Subcutaneous abdominal adipose tissue (tissue), 5 donors: Measurements from ENCODE around the gene BNC2.

Experiments
- H3K27ac ChIP-seq: one replicate; pipeline ENCODE4 v1.7.0; 2013; ENCODE audit warnings: low read depth, mild to moderate bottlenecking, inconsistent platforms, low read length, moderate library complexity
- H3K27me3 ChIP-seq, 5 donors: one replicate each; pipeline ENCODE4 v1.7.0; 2013; ENCODE audit warnings: low read length in 5 of 5, inconsistent platforms in 1 of 5; ENCODE audit not compliant: control insufficient read depth in 5 of 5, insufficient read depth in 4 of 5
- H3K36me3 ChIP-seq, 5 donors: one replicate each; pipeline ENCODE4 v1.7.0; 2013; ENCODE audit warnings: low read length in 5 of 5; ENCODE audit not compliant: control insufficient read depth in 5 of 5, insufficient read depth in 5 of 5
- H3K4me1 ChIP-seq, 5 donors: one replicate each; pipeline ENCODE4 v1.7.0; 2013; ENCODE audit warnings: low read length in 5 of 5, mild to moderate bottlenecking in 3 of 5, moderate library complexity in 1 of 5; ENCODE audit not compliant: control insufficient read depth in 5 of 5, insufficient read depth in 5 of 5
- H3K4me3 ChIP-seq, 5 donors: one replicate each; pipeline ENCODE4 v1.7.0; 2013; ENCODE audit warnings: low read length in 5 of 5, low read depth in 1 of 5
- H3K9ac ChIP-seq, 5 donors: one replicate each; pipeline ENCODE4 v1.7.0; 2013; ENCODE audit warnings: low read length in 5 of 5, mild to moderate bottlenecking in 4 of 5, moderate library complexity in 3 of 5
- H3K9me3 ChIP-seq, 5 donors: one replicate each; pipeline ENCODE4 v1.7.0; 2013; ENCODE audit warnings: low read length in 5 of 5; ENCODE audit not compliant: control insufficient read depth in 5 of 5
- donor health status: healthy.
- donor health status: healthy.
- donor health status: healthy.
- donor health status: healthy.
- donor health status: healthy.

BNC2 gene

GRCh38 chr9:16834817-16835216, 35.7 kb downstream of the BNC2 start:
- peaks cover 0 to 6% (median 0%) of the 10 kb centered on the region in 5 donors for H3K4me1 ChIP-seq
- H3K9me3 ChIP-seq: no peaks in the 10 kb centered on the region
- no peaks in the 10 kb centered on the region for H3K36me3 ChIP-seq
- no peak overlapping the region for H3K9ac ChIP-seq
- H3K27me3 ChIP-seq: no peaks in the 10 kb centered on the region
- H3K4me3 ChIP-seq: no peak overlapping the region
- H3K27ac ChIP-seq: no peak overlapping the region

GRCh38 chr9:16833296-16833835, 37.1 kb downstream of the BNC2 start:
- Histone ChIP-seq H3K4me3 (no peak overlapping the region), H3K27me3 (no peaks in the 10 kb centered on the region), H3K27ac (no peak overlapping the region), H3K9ac (no peak overlapping the region), H3K4me1 (peaks cover 0 to 16% (median 6%) of the 10 kb centered on the region in 5 donors), H3K9me3 (no peaks in the 10 kb centered on the region), H3K36me3 (no peaks in the 10 kb centered on the region)

- Histone ChIP-seq H3K36me3 (no peaks in the 10 kb centered on the region), H3K27me3 (no peaks in the 10 kb centered on the region), H3K9me3 (no peaks in the 10 kb centered on the region), H3K4me1 (peaks cover 0 to 18% (median 8%) of the 10 kb centered on the region in 5 donors), H3K9ac (no peak overlapping the region), H3K27ac (no peak overlapping the region), H3K4me3 (no peak overlapping the region)
Observed at GRCh38 chr9:16832101-16832500, 38.4 kb downstream of the BNC2 start.

- peak overlapping the region; percentile 43 for H3K27ac ChIP-seq
- no peaks in the 10 kb centered on the region for H3K36me3 ChIP-seq
- no peaks in the 10 kb centered on the region for H3K27me3 ChIP-seq
- peaks cover 0 to 18% (median 8%) of the 10 kb centered on the region in 5 donors for H3K4me1 ChIP-seq
- H3K9me3 ChIP-seq: no peaks in the 10 kb centered on the region
- no peak overlapping the region for H3K4me3 ChIP-seq
- H3K9ac ChIP-seq: no peak overlapping the region
Observed at GRCh38 chr9:16830806-16831205, 39.7 kb downstream of the BNC2 start.

GRCh38 chr9:16828340-16829281, 41.9 kb downstream of the BNC2 start:
- no peaks in the 10 kb centered on the region for H3K9me3 ChIP-seq
- no peaks in the 10 kb centered on the region for H3K36me3 ChIP-seq
- H3K27me3 ChIP-seq: no peaks in the 10 kb centered on the region
- H3K4me3 ChIP-seq: peak overlapping the region; percentile 39 to 76 (median 57)
- H3K9ac ChIP-seq: peak overlapping the region in 2 of 5 donors; percentile 60 to 78
- peaks cover 0 to 18% (median 11%) of the 10 kb centered on the region in 5 donors for H3K4me1 ChIP-seq
- H3K27ac ChIP-seq: peak overlapping the region; percentile 52

GRCh38 chr9:16825971-16826625, 44.4 kb downstream of the BNC2 start:
- H3K9ac ChIP-seq: no peak overlapping the region

GRCh38 chr9:16825331-16825725, 45.1 kb downstream of the BNC2 start:
- H3K27ac ChIP-seq: no peak overlapping the region
- H3K9me3 ChIP-seq: no peaks in the 10 kb centered on the region
- H3K27me3 ChIP-seq: no peaks in the 10 kb centered on the region
- H3K4me1 ChIP-seq: peaks cover 0 to 16% (median 10%) of the 10 kb centered on the region in 5 donors
- H3K9ac ChIP-seq: no peak overlapping the region
- H3K4me3 ChIP-seq: no peak overlapping the region
- no peaks in the 10 kb centered on the region for H3K36me3 ChIP-seq

More at GRCh38 chr9:16825971-16826625, 44.4 kb downstream of the BNC2 start:
- Histone ChIP-seq H3K4me3 (no peak overlapping the region), H3K4me1 (peaks cover 0 to 16% (median 10%) of the 10 kb centered on the region in 5 donors), H3K27ac (no peak overlapping the region), H3K36me3 (no peaks in the 10 kb centered on the region), H3K9me3 (no peaks in the 10 kb centered on the region), H3K27me3 (no peaks in the 10 kb centered on the region)

- H3K27me3 ChIP-seq: no peaks in the 10 kb centered on the region
- H3K4me3 ChIP-seq: no peak overlapping the region
- H3K36me3 ChIP-seq: no peaks in the 10 kb centered on the region
- no peak overlapping the region for H3K27ac ChIP-seq
- H3K4me1 ChIP-seq: peaks cover 0 to 16% (median 10%) of the 10 kb centered on the region in 5 donors
- H3K9ac ChIP-seq: no peak overlapping the region
- H3K9me3 ChIP-seq: no peaks in the 10 kb centered on the region
Observed at GRCh38 chr9:16824545-16825330, 45.7 kb downstream of the BNC2 start.

- peaks cover 0 to 11% (median 6%) of the 10 kb centered on the region in 5 donors for H3K4me1 ChIP-seq
Observed at GRCh38 chr9:16823906-16824305, 46.6 kb downstream of the BNC2 start.

More at GRCh38 chr9:16823906-16824305, 46.6 kb downstream of the BNC2 start:
- Histone ChIP-seq H3K9me3 (no peaks in the 10 kb centered on the region), H3K4me3 (no peak overlapping the region), H3K9ac (no peak overlapping the region), H3K27me3 (no peaks in the 10 kb centered on the region), H3K27ac (no peak overlapping the region), H3K36me3 (no peaks in the 10 kb centered on the region)
